ENCODE measurements around the gene CPM. TPM values are rescaled to one million over a fixed set of nuclear protein-coding genes. Genes with fewer than 3 reads are reported as not detected.

Gene CPM
- total RNA-seq, 1 experiment from 2014 or later, result 0.96 TPM

DNA sequence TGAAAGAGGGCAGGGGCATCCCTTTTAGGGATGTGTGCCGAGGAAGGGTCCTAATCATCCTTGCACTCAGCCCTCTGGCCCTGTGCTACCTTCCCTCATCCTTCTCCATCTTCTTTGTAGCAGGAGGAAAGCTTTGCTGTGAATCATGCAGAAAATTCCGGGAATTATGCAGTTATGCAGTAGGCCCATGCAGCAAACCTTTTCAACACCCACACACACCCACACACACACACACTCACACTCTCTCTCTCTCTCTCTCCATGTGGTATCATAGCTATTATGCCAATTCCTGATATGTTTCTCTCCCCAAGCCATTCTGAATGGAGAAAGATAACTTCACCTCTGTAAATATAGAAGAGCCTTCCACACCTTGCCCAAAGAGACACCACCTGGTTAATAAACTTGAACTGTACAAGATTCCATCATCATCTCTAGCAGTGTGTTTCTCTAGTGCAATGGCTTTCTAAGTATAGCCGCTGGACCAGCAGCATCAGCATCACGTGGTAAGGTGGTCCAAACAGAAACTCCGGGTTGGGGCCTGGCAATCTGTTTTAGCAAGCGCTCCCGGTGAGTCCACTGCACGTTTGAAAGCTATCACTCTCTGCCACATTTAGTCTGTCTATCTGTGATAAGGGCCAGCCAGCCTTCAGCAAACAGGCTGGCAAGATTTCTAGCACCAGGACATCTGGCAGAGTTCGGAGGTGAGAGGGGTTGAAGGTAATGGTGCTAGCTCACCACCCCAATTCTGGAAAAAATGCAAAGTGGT, 67.4 kb downstream of the CPM start:
- no peak overlapping the region for H3K27ac Mint-ChIP-seq
- POLR2A ChIA-PET, result no interaction called here
- no peaks in the 10 kb centered on the region for H3K9me3 Mint-ChIP-seq
- CTCF ChIA-PET, result interaction anchor here (0.6 to 1.1 kb wide), 2 partner anchors 35 to 309 kb away, joined by 3 read pairs; no protein-coding TSS in a partner anchor
- ATAC-seq, result no peak
- no peak for TF ChIP-seq ETV6 (CRISPR knock-in tag; IDR thresholded peaks at IDR 0.05)
- TF ChIP-seq MXD4 (CRISPR knock-in tag; IDR thresholded peaks at IDR 0.05; ENCODE audit: borderline replicate concordance), result no peak
- no peak for TF ChIP-seq ZNF232 (CRISPR knock-in tag; IDR thresholded peaks at IDR 0.05)
- no peak for TF ChIP-seq ZNF423 (CRISPR knock-in tag; IDR thresholded peaks at IDR 0.05)
- TF ChIP-seq, protein P1, sequence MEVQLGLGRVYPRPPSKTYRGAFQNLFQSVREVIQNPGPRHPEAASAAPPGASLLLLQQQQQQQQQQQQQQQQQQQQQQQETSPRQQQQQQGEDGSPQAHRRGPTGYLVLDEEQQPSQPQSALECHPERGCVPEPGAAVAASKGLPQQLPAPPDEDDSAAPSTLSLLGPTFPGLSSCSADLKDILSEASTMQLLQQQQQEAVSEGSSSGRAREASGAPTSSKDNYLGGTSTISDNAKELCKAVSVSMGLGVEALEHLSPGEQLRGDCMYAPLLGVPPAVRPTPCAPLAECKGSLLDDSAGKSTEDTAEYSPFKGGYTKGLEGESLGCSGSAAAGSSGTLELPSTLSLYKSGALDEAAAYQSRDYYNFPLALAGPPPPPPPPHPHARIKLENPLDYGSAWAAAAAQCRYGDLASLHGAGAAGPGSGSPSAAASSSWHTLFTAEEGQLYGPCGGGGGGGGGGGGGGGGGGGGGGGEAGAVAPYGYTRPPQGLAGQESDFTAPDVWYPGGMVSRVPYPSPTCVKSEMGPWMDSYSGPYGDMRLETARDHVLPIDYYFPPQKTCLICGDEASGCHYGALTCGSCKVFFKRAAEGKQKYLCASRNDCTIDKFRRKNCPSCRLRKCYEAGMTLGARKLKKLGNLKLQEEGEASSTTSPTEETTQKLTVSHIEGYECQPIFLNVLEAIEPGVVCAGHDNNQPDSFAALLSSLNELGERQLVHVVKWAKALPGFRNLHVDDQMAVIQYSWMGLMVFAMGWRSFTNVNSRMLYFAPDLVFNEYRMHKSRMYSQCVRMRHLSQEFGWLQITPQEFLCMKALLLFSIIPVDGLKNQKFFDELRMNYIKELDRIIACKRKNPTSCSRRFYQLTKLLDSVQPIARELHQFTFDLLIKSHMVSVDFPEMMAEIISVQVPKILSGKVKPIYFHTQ (CRISPR knock-in tag; IDR thresholded peaks at IDR 0.05), result no peak
- TF ChIP-seq RORB (CRISPR knock-in tag; IDR thresholded peaks at IDR 0.05), result no peak
- TF ChIP-seq GABPB1 (CRISPR knock-in tag; IDR thresholded peaks at IDR 0.05), result no peak
- TF ChIP-seq TEAD4 (CRISPR knock-in tag; IDR thresholded peaks at IDR 0.05), result no peak
- no peak for TF ChIP-seq TCF7 (CRISPR knock-in tag; IDR thresholded peaks at IDR 0.05; ENCODE audit: low read depth)
- TF ChIP-seq ZNF317 (CRISPR knock-in tag; IDR thresholded peaks at IDR 0.05; ENCODE audit: borderline replicate concordance, low read depth), result no peak
- TF ChIP-seq CREB1 (CRISPR knock-in tag; IDR thresholded peaks at IDR 0.05), result no peak
- H3K27me3 Mint-ChIP-seq (ENCODE audit: low read depth), result no peaks in the 10 kb centered on the region
- DNase-seq (ENCODE audit: low spot score), result no peak
- peaks cover 14% of the 10 kb centered on the region for H3K4me1 Mint-ChIP-seq
- H3K4me3 Mint-ChIP-seq, result no peak overlapping the region
- H3K36me3 Mint-ChIP-seq, result no peaks in the 10 kb centered on the region

DNA sequence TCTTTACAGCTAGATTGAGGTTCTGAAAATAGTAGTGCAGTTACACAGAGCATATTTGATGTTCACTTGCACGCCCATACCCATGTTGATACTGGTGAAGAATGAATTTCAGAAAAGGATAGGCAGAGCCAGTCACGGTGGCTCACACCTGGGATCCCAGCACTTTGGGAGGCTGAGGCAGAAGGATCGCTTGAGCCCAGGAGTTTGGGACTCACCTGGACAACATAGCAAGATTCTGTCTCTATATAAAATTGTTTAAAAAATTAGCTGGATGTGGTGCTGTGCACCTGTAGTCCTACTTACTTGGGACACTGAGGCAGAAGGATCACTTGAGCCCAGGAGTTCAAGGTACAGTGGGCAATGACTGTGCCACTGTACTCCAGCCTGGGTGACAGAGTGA, 68.4 kb downstream of the CPM start:
- Mint-ChIP-seq H3K4me3 (no peak overlapping the region), H3K4me1 (peaks cover 14% of the 10 kb centered on the region), H3K9me3 (no peaks in the 10 kb centered on the region), H3K27me3 (ENCODE audit: low read depth) (no peaks in the 10 kb centered on the region), H3K27ac (no peak overlapping the region), H3K36me3 (no peaks in the 10 kb centered on the region)
- POLR2A ChIA-PET, result no interaction called here
- DNase-seq (ENCODE audit: low spot score) (no peak), ATAC-seq (no peak)
- CTCF ChIA-PET, result no interaction called here
- TF ChIP-seq ESRRA (CRISPR knock-in tag; IDR thresholded peaks at IDR 0.05; ENCODE audit: borderline replicate concordance) (no peak), ZNF671 (CRISPR knock-in tag; IDR thresholded peaks at IDR 0.05) (no peak), FOXK1 (CRISPR knock-in tag; IDR thresholded peaks at IDR 0.05) (no peak), MXD4 (CRISPR knock-in tag; IDR thresholded peaks at IDR 0.05; ENCODE audit: borderline replicate concordance) (no peak), NFATC4 (CRISPR knock-in tag; IDR thresholded peaks at IDR 0.05) (no peak), ZNF219 (CRISPR knock-in tag; IDR thresholded peaks at IDR 0.05; ENCODE audit: borderline replicate concordance) (no peak), FOXJ3 (CRISPR knock-in tag; IDR thresholded peaks at IDR 0.05; ENCODE audit: borderline replicate concordance) (no peak), NFYB (CRISPR knock-in tag; conservative IDR thresholded peaks at IDR 0.05; ENCODE audit: low read depth) (no peak), KAT7 (CRISPR knock-in tag; IDR thresholded peaks at IDR 0.05; ENCODE audit: borderline replicate concordance) (no peak)
- TF ChIP-seq, protein P2, sequence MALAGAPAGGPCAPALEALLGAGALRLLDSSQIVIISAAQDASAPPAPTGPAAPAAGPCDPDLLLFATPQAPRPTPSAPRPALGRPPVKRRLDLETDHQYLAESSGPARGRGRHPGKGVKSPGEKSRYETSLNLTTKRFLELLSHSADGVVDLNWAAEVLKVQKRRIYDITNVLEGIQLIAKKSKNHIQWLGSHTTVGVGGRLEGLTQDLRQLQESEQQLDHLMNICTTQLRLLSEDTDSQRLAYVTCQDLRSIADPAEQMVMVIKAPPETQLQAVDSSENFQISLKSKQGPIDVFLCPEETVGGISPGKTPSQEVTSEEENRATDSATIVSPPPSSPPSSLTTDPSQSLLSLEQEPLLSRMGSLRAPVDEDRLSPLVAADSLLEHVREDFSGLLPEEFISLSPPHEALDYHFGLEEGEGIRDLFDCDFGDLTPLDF (CRISPR knock-in tag; IDR thresholded peaks at IDR 0.05), result no peak
- TF ChIP-seq, protein P1 (CRISPR knock-in tag; IDR thresholded peaks at IDR 0.05), result no peak
- TF ChIP-seq, protein P3, sequence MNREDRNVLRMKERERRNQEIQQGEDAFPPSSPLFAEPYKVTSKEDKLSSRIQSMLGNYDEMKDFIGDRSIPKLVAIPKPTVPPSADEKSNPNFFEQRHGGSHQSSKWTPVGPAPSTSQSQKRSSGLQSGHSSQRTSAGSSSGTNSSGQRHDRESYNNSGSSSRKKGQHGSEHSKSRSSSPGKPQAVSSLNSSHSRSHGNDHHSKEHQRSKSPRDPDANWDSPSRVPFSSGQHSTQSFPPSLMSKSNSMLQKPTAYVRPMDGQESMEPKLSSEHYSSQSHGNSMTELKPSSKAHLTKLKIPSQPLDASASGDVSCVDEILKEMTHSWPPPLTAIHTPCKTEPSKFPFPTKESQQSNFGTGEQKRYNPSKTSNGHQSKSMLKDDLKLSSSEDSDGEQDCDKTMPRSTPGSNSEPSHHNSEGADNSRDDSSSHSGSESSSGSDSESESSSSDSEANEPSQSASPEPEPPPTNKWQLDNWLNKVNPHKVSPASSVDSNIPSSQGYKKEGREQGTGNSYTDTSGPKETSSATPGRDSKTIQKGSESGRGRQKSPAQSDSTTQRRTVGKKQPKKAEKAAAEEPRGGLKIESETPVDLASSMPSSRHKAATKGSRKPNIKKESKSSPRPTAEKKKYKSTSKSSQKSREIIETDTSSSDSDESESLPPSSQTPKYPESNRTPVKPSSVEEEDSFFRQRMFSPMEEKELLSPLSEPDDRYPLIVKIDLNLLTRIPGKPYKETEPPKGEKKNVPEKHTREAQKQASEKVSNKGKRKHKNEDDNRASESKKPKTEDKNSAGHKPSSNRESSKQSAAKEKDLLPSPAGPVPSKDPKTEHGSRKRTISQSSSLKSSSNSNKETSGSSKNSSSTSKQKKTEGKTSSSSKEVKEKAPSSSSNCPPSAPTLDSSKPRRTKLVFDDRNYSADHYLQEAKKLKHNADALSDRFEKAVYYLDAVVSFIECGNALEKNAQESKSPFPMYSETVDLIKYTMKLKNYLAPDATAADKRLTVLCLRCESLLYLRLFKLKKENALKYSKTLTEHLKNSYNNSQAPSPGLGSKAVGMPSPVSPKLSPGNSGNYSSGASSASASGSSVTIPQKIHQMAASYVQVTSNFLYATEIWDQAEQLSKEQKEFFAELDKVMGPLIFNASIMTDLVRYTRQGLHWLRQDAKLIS (CRISPR knock-in tag; IDR thresholded peaks at IDR 0.05; ENCODE audit: borderline replicate concordance), result no peak
- TF ChIP-seq, protein P4, sequence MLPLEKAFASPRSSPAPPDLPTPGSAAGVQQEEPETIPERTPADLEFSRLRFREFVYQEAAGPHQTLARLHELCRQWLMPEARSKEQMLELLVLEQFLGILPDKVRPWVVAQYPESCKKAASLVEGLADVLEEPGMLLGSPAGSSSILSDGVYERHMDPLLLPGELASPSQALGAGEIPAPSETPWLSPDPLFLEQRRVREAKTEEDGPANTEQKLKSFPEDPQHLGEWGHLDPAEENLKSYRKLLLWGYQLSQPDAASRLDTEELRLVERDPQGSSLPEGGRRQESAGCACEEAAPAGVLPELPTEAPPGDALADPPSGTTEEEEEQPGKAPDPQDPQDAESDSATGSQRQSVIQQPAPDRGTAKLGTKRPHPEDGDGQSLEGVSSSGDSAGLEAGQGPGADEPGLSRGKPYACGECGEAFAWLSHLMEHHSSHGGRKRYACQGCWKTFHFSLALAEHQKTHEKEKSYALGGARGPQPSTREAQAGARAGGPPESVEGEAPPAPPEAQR (CRISPR knock-in tag; IDR thresholded peaks at IDR 0.05), result no peak

Measured in WTC11 (cell line).